Endodermal cell (in vitro differentiated cells): ENCODE measurements around the gene TTC32. TPM values are rescaled to one million over a fixed set of nuclear protein-coding genes. Genes with fewer than 3 reads are reported as not detected.
A peak's percentile ranks its signal among the peaks of the same experiment; 100 is the strongest.

Source experiments
- DNase-seq: peaks from one replicate; pipeline ENCODE4 v3.0.0-alpha.2; 2017
- H3K27ac ChIP-seq: 2 replicates; pipeline ENCODE4 v1.5.1; 2013; ENCODE audit warnings: mild to moderate bottlenecking, low read depth, low read length, moderate library complexity
- H3K27me3 ChIP-seq: 2 replicates; pipeline ENCODE4 v1.6.1; 2013; ENCODE audit warnings: mild to moderate bottlenecking, low read length, moderate library complexity; ENCODE audit not compliant: insufficient read depth, control insufficient read depth, poor library complexity, severe bottlenecking
- H3K36me3 ChIP-seq: 2 replicates; pipeline ENCODE4 v1.7.0; 2013; ENCODE audit warnings: mild to moderate bottlenecking, low read length, moderate library complexity; ENCODE audit not compliant: control insufficient read depth, insufficient read depth
- H3K4me1 ChIP-seq: one replicate; pipeline ENCODE4 v1.7.0; 2013; ENCODE audit warnings: low read length; ENCODE audit not compliant: control insufficient read depth, insufficient read depth
- H3K4me3 ChIP-seq: 2 replicates; pipeline ENCODE4 v1.5.1; 2013; ENCODE audit warnings: mild to moderate bottlenecking, low read length, moderate library complexity
- H3K9ac ChIP-seq: 2 replicates; pipeline ENCODE4 v1.6.1; 2013; ENCODE audit warnings: mild to moderate bottlenecking, low read length, moderate library complexity; ENCODE audit not compliant: poor library complexity, severe bottlenecking; ENCODE audit errors: extremely low read depth
- H3K9me3 ChIP-seq: 2 replicates; pipeline ENCODE4 v1.6.1; 2013; ENCODE audit warnings: mild to moderate bottlenecking, low read length, moderate library complexity; ENCODE audit not compliant: control insufficient read depth
- H3K27ac Mint-ChIP-seq: 2 replicates; pipeline ENCODE4 v1.8.0; 2020; ENCODE audit warnings: mixed read lengths
- H3K27me3 Mint-ChIP-seq: 2 replicates; pipeline ENCODE4 v1.8.0; 2021; ENCODE audit warnings: mild to moderate bottlenecking, mixed read lengths; ENCODE audit not compliant: insufficient read depth
- H3K36me3 Mint-ChIP-seq: 2 replicates; pipeline ENCODE4 v1.8.0; 2020; ENCODE audit warnings: low read depth, mixed read lengths
- H3K4me1 Mint-ChIP-seq: 2 replicates; pipeline ENCODE4 v1.8.0; 2020; ENCODE audit warnings: mixed read lengths
- H3K4me3 Mint-ChIP-seq: 2 replicates; pipeline ENCODE4 v1.8.0; 2020; ENCODE audit warnings: mild to moderate bottlenecking, moderate library complexity, mixed read lengths
- H3K9me3 Mint-ChIP-seq: 2 replicates; pipeline ENCODE4 v1.8.0; 2020; ENCODE audit warnings: mild to moderate bottlenecking, mixed read lengths
- CTCF ChIP-seq: fragments of 200-600 bp; sonication (generic); conservative IDR thresholded peaks from 2 replicates; pipeline ENCODE4 v1.5.0; 2021; ENCODE audit warnings: antibody characterized with exemption, mild to moderate bottlenecking
- WGBS, 2 experiments: methylation state at CpG; one replicate each; pipeline versions ENCODE4 v1.1.5 to v1.1.7; 2013; ENCODE audit warnings: missing lambda C conversion rate in 2 of 2, mixed read lengths in 1 of 2; ENCODE audit not compliant: insufficient coverage in 1 of 2, insufficient read length in 1 of 2; 5-methylcytosine and 5-hydroxymethylcytosine counted together
- total RNA-seq, 2 donors: library from RNA; stranded (reverse); fragmentation: NEBNext Ultra II Directional in 1 of 2; extraction: Animal tissue kit (Norgen Biotek cat#: 25700) in 1 of 2; gene quantifications; 2 replicates in 1 of 2; 3 replicates in 1 of 2; pipeline ENCODE4 v1.2.1, GENCODE V29; 2021

TTC32 gene
- total RNA-seq, 2 donors from 2014 or later: 10.2 to 13.0 TPM

GRCh38 chr2:19878268-19879046 lies 23.3 kb downstream of the TTC32 start:
- Histone ChIP-seq H3K4me3 (no peak overlapping the region), H3K27ac (no peak overlapping the region), H3K36me3 (no peaks in the 10 kb centered on the region), H3K9ac (no peak overlapping the region), H3K27me3 (no peaks in the 10 kb centered on the region), H3K4me1 (no peaks in the 10 kb centered on the region), H3K9me3 (no peaks in the 10 kb centered on the region)
- 87% methylated on average over 7 to 12 of the region's 12 CpGs for WGBS, 2 experiments
- Mint-ChIP-seq H3K4me1 (peaks cover 3% of the 10 kb centered on the region), H3K4me3 (no peak overlapping the region), H3K27ac (no peak overlapping the region), H3K9me3 (no peaks in the 10 kb centered on the region), H3K36me3 (no peaks in the 10 kb centered on the region), H3K27me3 (peaks cover 14% of the 10 kb centered on the region)
- DNase-seq: peak; percentile 21
- TF ChIP-seq CTCF: no peak

GRCh38 chr2:19876751-19877150 lies 25.0 kb downstream of the TTC32 start:
- H3K9me3 ChIP-seq: no peaks in the 10 kb centered on the region
- no peaks in the 10 kb centered on the region for H3K4me1 Mint-ChIP-seq
- H3K9ac ChIP-seq: no peak overlapping the region
- H3K4me3 Mint-ChIP-seq: no peak overlapping the region
- DNase-seq: peak; percentile 9
- WGBS, 2 experiments: 91% methylated on average over 4 of the region's 4 CpGs; no CpG with 5 or more reads in 1 of the 2 experiments
- H3K27ac Mint-ChIP-seq: no peak overlapping the region
- peaks cover 14% of the 10 kb centered on the region for H3K27me3 Mint-ChIP-seq
- H3K27me3 ChIP-seq: peaks cover 3% of the 10 kb centered on the region
- H3K4me1 ChIP-seq: no peaks in the 10 kb centered on the region
- no peak overlapping the region for H3K27ac ChIP-seq
- H3K36me3 ChIP-seq: no peaks in the 10 kb centered on the region
- H3K36me3 Mint-ChIP-seq: no peaks in the 10 kb centered on the region
- no peak overlapping the region for H3K4me3 ChIP-seq
- TF ChIP-seq CTCF: no peak
- H3K9me3 Mint-ChIP-seq: no peaks in the 10 kb centered on the region

GRCh38 chr2:19875280-19875679 lies 26.5 kb downstream of the TTC32 start:
- Mint-ChIP-seq H3K4me3 (no peak overlapping the region), H3K36me3 (no peaks in the 10 kb centered on the region), H3K4me1 (no peaks in the 10 kb centered on the region), H3K27me3 (peaks cover 12% of the 10 kb centered on the region), H3K9me3 (no peaks in the 10 kb centered on the region), H3K27ac (no peak overlapping the region)
- no peaks in the 10 kb centered on the region for H3K9me3 ChIP-seq
- no peak overlapping the region for H3K27ac ChIP-seq
- H3K4me1 ChIP-seq: no peaks in the 10 kb centered on the region
- DNase-seq: no peak
- H3K4me3 ChIP-seq: no peak overlapping the region
- H3K36me3 ChIP-seq: no peaks in the 10 kb centered on the region
- 100% methylated on average over 1 of the region's 1 CpG; no CpG with 5 or more reads in 1 of the 2 experiments for WGBS, 2 experiments
- no peak for TF ChIP-seq CTCF
- peaks cover 7% of the 10 kb centered on the region for H3K27me3 ChIP-seq
- no peak overlapping the region for H3K9ac ChIP-seq
